ENCODE data around the gene OSBPL3.

OSBPL3 gene

DNA sequence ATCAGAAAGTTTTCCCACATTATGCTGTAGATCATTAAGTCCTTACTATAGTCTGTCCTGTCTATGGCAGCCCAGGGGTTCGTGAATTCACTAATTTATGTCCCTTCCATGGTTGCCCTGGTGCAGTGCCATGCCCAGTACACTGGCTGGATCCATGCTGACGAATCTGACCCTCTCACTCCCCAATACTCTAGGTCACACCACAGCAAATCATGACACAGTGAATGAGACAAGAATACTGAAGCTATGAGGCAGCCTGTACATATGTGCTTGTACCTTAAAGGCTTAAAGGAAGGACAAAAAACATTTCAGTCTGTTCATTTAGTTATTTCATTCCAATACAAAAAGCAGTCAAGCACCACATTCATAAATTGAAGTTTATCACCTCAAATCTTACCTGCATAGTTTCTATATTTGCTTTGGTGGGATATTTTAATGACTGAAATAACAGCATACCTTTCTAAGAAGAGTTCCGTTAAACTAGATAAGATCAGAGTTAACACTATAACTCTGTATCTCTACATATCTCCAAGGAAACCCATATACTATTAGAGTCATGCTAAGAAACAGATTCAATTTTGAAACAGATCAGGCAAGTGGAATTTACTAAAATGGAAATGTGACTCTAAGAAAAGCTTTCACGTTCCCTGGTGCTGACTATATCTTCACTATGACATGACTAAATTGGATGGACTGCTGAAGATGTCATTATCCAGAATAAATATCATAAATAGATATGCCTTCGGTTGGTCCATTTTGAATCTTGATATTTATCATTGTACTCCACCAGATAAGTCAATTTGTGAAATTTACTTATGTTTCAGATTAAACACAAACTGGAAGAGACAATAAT is 36.7 kb downstream of the OSBPL3 start:
- Histone ChIP-seq H3K9me3 (no peaks in the 10 kb centered on the region), H3K4me3 (no peak overlapping the region), H3K36me3 (no peaks in the 10 kb centered on the region), H3K4me1 (peaks cover under 1% of the 10 kb centered on the region; the same call in 1 of the 2 replicates), H3K4me2 (no peak overlapping the region), H3K27me3 (no peaks in the 10 kb centered on the region), H4K20me1 (0 out of 2 replicates have a peak, but pooled peaks cover 12% of the 10 kb centered on the region), H3K27ac (no peak overlapping the region), H3K9ac (no peak overlapping the region)
- no peak for TF ChIP-seq Cebpa-rat (IDR thresholded peaks at IDR 0.05)

- H3K36me3 ChIP-seq = 0 out of 2 replicates have a peak, but pooled peaks cover 5% of the 10 kb centered on the region
- H4K20me1 ChIP-seq = 0 out of 2 replicates have a peak, but pooled peaks cover 12% of the 10 kb centered on the region
- no peak overlapping the region for H3K4me3 ChIP-seq
- H3K9ac ChIP-seq = no peak overlapping the region
- no peaks in the 10 kb centered on the region for H3K4me1 ChIP-seq
- peaks cover 8% of the 10 kb centered on the region for H3K9me3 ChIP-seq
- no peak overlapping the region for H3K27ac ChIP-seq
- no peak overlapping the region for H3K4me2 ChIP-seq
- H3K27me3 ChIP-seq = no peaks in the 10 kb centered on the region
- no peak for TF ChIP-seq Cebpa-rat (IDR thresholded peaks at IDR 0.05)
Measured at GRCh38 chr7:24942226-24942625, 37.8 kb downstream of the OSBPL3 start.

GRCh38 chr7:24939416-24939815 is 40.6 kb downstream of the OSBPL3 start:
- Histone ChIP-seq H3K27ac (no peak overlapping the region), H4K20me1 (0 out of 2 replicates have a peak, but pooled peaks cover 12% of the 10 kb centered on the region), H3K9me3 (peaks cover 13% of the 10 kb centered on the region), H3K36me3 (0 out of 2 replicates have a peak, but pooled peaks cover 5% of the 10 kb centered on the region), H3K4me3 (no peak overlapping the region), H3K4me2 (no peak overlapping the region), H3K27me3 (no peaks in the 10 kb centered on the region), H3K4me1 (peaks cover 17% of the 10 kb centered on the region), H3K9ac (no peak overlapping the region)
- TF ChIP-seq Cebpa-rat (IDR thresholded peaks at IDR 0.05) = no peak

- Histone ChIP-seq H3K9ac (no peak overlapping the region), H3K36me3 (0 out of 2 replicates have a peak, but pooled peaks cover 5% of the 10 kb centered on the region), H4K20me1 (no peaks in the 10 kb centered on the region), H3K27me3 (no peaks in the 10 kb centered on the region), H3K9me3 (peaks cover 13% of the 10 kb centered on the region), H3K27ac (no peak overlapping the region), H3K4me3 (no peak overlapping the region), H3K4me2 (peak overlapping the region; percentile 5; the same call in 1 of the 2 replicates), H3K4me1 (peaks cover 48% of the 10 kb centered on the region)
- no peak for TF ChIP-seq Cebpa-rat (IDR thresholded peaks at IDR 0.05)
Measured at GRCh38 chr7:24936121-24936824, 43.7 kb downstream of the OSBPL3 start.

GRCh38 chr7:24933298-24933697 is 46.7 kb downstream of the OSBPL3 start:
- H3K9me3 ChIP-seq = peaks cover 13% of the 10 kb centered on the region
- peak overlapping the region; percentile 70 for H3K27ac ChIP-seq
- H3K9ac ChIP-seq = peak overlapping the region; percentile 61
- peak overlapping the region; percentile 55 for H3K4me3 ChIP-seq
- H3K4me2 ChIP-seq = peak overlapping the region; percentile 90
- H3K27me3 ChIP-seq = no peaks in the 10 kb centered on the region
- no peak for TF ChIP-seq Cebpa-rat (IDR thresholded peaks at IDR 0.05)
- peaks cover 55% of the 10 kb centered on the region for H3K4me1 ChIP-seq
- no peaks in the 10 kb centered on the region for H4K20me1 ChIP-seq
- H3K36me3 ChIP-seq = 0 out of 2 replicates have a peak, but pooled peaks cover 5% of the 10 kb centered on the region

GRCh38 chr7:24932815-24933214 is 47.2 kb downstream of the OSBPL3 start:
- H3K9me3 ChIP-seq = peaks cover 9% of the 10 kb centered on the region
- peak overlapping the region; percentile 70 for H3K27ac ChIP-seq
- peak overlapping the region; percentile 90 for H3K4me2 ChIP-seq
- H3K4me3 ChIP-seq = peak overlapping the region; percentile 55
- peaks cover 55% of the 10 kb centered on the region for H3K4me1 ChIP-seq
- H4K20me1 ChIP-seq = no peaks in the 10 kb centered on the region
- TF ChIP-seq Cebpa-rat (IDR thresholded peaks at IDR 0.05) = no peak
- H3K36me3 ChIP-seq = 0 out of 2 replicates have a peak, but pooled peaks cover under 1% of the 10 kb centered on the region
- peak overlapping the region; percentile 61 for H3K9ac ChIP-seq
- H3K27me3 ChIP-seq = no peaks in the 10 kb centered on the region

DNA sequence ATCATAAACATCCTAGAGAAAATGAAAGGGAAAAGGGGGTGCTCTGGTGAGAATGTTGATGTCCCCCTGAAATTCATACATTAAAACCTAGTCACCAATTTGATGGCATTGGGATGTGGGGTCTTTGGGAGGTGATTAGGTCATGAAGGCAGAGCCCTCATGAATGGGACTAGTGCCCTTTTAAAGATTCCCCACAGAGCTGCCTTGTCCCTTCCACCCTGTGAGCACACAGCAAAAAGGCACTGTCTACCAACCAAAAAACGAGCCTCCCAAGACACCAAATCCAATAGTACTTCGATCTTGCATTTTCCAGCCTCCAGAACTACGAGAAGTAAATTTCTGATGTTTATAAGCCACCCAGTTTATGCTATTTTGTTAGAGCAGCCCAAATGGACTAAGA is 47.6 kb downstream of the OSBPL3 start:
- no peaks in the 10 kb centered on the region for H4K20me1 ChIP-seq
- H3K9ac ChIP-seq = peak overlapping the region; percentile 61
- H3K4me2 ChIP-seq = peak overlapping the region; percentile 90
- H3K27me3 ChIP-seq = no peaks in the 10 kb centered on the region
- H3K4me3 ChIP-seq = peak overlapping the region; percentile 55
- H3K9me3 ChIP-seq = peaks cover 6% of the 10 kb centered on the region; the same call in 1 of the 2 replicates
- TF ChIP-seq Cebpa-rat (IDR thresholded peaks at IDR 0.05) = no peak
- peaks cover 55% of the 10 kb centered on the region for H3K4me1 ChIP-seq
- H3K27ac ChIP-seq = peak overlapping the region; percentile 70
- H3K36me3 ChIP-seq = no peaks in the 10 kb centered on the region

DNA sequence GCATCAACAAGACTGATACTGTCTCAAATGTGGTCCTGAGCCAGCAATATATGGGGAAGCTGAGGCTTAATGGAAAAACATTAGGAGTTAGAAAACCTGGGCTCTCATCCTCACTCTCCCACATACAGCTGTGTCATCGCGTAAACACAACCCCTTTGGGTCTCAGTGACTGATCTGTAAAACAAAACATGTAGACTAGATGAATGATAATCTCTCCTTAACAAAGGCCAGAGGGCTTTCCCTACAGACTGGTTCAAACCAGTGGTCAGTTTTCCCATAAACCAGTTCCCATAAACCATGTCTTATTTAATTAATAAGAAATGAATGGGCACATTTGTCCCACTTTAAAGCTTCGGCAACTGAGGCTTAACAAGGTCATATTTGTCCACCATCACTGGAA is 48.1 kb downstream of the OSBPL3 start:
- Histone ChIP-seq H3K4me2 (peak overlapping the region; percentile 90), H3K36me3 (no peaks in the 10 kb centered on the region), H3K27me3 (no peaks in the 10 kb centered on the region), H4K20me1 (no peaks in the 10 kb centered on the region), H3K27ac (no peak overlapping the region), H3K4me3 (no peak overlapping the region), H3K9ac (no peak overlapping the region), H3K9me3 (peaks cover under 1% of the 10 kb centered on the region; the same call in 1 of the 2 replicates), H3K4me1 (peaks cover 55% of the 10 kb centered on the region)
- TF ChIP-seq Cebpa-rat (IDR thresholded peaks at IDR 0.05) = no peak

DNA sequence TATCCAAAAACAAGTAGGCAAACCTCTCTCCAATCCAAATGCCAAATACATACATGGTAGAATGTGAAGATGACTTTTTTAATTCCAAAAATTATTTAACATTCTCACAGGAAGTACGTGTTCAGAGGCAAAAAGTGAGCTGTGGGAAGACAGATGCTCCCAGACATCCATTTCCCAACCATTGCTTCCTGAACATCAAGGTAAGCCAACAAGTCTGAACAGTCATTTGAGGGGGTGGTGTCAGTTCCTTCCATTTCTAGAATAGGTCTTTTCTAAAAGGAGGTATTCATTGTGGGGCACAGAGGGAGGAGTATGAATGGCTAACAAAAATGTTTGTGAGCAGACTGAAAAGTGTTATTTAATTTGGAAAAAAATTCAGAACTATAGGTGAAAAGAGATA is 49.1 kb downstream of the OSBPL3 start:
- Histone ChIP-seq H3K9ac (no peak overlapping the region), H3K4me2 (peak overlapping the region; percentile 8; the same call in 1 of the 2 replicates), H3K27ac (no peak overlapping the region), H3K36me3 (no peaks in the 10 kb centered on the region), H3K4me1 (peaks cover 48% of the 10 kb centered on the region), H3K4me3 (no peak overlapping the region), H4K20me1 (no peaks in the 10 kb centered on the region), H3K27me3 (no peaks in the 10 kb centered on the region), H3K9me3 (no peaks in the 10 kb centered on the region)
- no peak for TF ChIP-seq Cebpa-rat (IDR thresholded peaks at IDR 0.05)

Data from BLaER1 (cell line).